ENCODE data around the gene DNM1. TPM values are rescaled to one million over a fixed set of nuclear protein-coding genes. Genes with fewer than 3 reads are reported as not detected.

The DNM1 gene
- total and polyA plus RNA-seq, 2 donors (not counting 3 experiments of a cell fraction or from before 2014, with no cell fraction given), result 0.59 to 2.9 TPM

DNA sequence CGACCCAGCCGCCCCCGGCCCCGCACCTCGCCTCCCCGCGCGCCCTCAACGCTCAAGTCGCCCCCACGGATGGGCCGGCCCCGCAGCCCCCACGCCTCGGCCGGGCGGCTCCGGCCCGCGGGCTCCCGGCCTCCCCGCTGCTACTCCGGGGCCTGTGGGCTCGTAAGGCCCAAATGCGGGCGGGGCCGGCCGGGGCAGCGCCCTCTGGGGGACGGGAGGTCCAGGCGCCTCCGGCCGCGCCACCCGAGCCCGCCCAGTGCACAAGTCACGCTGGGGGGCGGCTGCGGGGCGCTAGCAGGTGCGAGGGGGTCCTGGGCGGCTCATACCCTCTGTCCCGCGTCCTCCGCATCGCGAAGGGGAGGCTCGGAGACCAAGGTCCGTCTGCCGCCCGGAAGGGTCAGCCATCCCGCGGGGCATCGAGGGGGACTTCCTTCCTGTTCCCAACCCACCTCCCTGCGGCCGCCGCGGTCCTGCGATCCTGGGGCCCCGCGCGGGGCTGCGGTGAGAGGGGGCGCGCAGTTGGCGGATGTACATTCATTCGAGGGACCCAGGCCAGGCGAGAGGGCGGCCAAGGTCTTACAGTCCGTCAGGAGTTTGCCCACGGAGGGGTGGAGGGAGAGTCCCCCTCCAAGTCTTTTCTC lies 11.7 kb upstream of the DNM1 start, which contains the start of gene CIZ1:
Gene CIZ1, minus strand, starts transcription at position 167 of the 641 bp plus-strand sequence. CDS start 715 bp downstream, outside the sequence.
- H3K4me2 ChIP-seq (ENCODE audit: insufficient read depth, low read length), result peak within 1 kb of the TSS; percentile 57
- no peaks in the 10 kb centered on the region for H3K9me3 ChIP-seq (replicated peaks; ENCODE audit: control insufficient read depth, insufficient read depth, low read length)
- DNase-seq (ENCODE audit: low read depth, low spot score) (peak; percentile 76), FAIRE-seq (peak; percentile 74)
- peak within 1 kb of the TSS; percentile 82 for H3K9ac ChIP-seq (replicated peaks; ENCODE audit: extremely low read depth, insufficient read depth, low read length)
- BruUV-seq (replicated peaks), result no TSS peak
- H3K27me3 ChIP-seq (ENCODE audit: control insufficient read depth in 2 of 2, insufficient read depth in 2 of 2, low read length in 2 of 2), result no peaks in the 10 kb centered on the region
- peaks cover 7% of the 10 kb centered on the region in 2 experiments for H3K36me3 ChIP-seq (ENCODE audit: control insufficient read depth in 2 of 2, extremely low read depth in 1 of 2, insufficient read depth in 2 of 2, low read length in 2 of 2)
- H3K4me3 ChIP-seq (replicated peaks in 1 of 3; ENCODE audit: insufficient read depth in 1 of 3, low read depth in 1 of 3, low read length in 3 of 3), result peak within 1 kb of the TSS; percentile 70 to 89 (median 76)
- ChIA-PET POLR2A (no interaction called here), CTCF (interaction anchor here (1.0 to 1.9 kb wide), 11 partner anchors 9 to 170 kb away, joined by 3 to 6 read pairs (median 4); no protein-coding TSS in a partner anchor)
- peak within 1 kb of the TSS; percentile 97 for H2AFZ ChIP-seq (ENCODE audit: low read depth, low read length)
- no peaks in the 10 kb centered on the region for H4K20me1 ChIP-seq (replicated peaks; ENCODE audit: control insufficient read depth, extremely low read depth, insufficient read depth, low read length)
- H3K9me1 ChIP-seq (replicated peaks; ENCODE audit: control insufficient read depth, extremely low read depth, insufficient read depth, low read length), result no peaks in the 10 kb centered on the region
- H3K4me1 ChIP-seq (ENCODE audit: control insufficient read depth, extremely low read depth, insufficient read depth, low read length), result peaks cover 11% of the 10 kb centered on the region
- peak within 1 kb of the TSS; percentile 37 for H3K27ac ChIP-seq (ENCODE audit: insufficient read depth, low read depth, low read length)
- intact Hi-C loops (cut with micrococcal nuclease) (loop anchor here (1.0 to 2.0 kb wide), 2 partner anchors 8 to 31 kb away; partner anchors contain the start of gene BBLN), dilution Hi-C loops (cut with MboI; ENCODE audit: extremely low pct_ligation_motif_present, low sequenced_read_pairs) (no loop called here)
- peaks cover 17% of the 10 kb centered on the region for H3K79me2 ChIP-seq (ENCODE audit: control insufficient read depth, insufficient read depth, low read length)
- TF ChIP-seq, protein P1, sequence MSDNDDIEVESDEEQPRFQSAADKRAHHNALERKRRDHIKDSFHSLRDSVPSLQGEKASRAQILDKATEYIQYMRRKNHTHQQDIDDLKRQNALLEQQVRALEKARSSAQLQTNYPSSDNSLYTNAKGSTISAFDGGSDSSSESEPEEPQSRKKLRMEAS (IDR thresholded peaks at IDR 0.05; ENCODE audit: insufficient read depth, insufficient read length), result no peak
- TF ChIP-seq FOS (IDR thresholded peaks at IDR 0.05; ENCODE audit: borderline replicate concordance, insufficient read depth, low read length), result no peak
- peak; percentile 49 for TF ChIP-seq POLR2A (IDR thresholded peaks at IDR 0.05; ENCODE audit: low read depth, low read length)
- TF ChIP-seq MYC (IDR thresholded peaks at IDR 0.05; ENCODE audit: low read depth, low read length), result no peak
- no peak for TF ChIP-seq JUN (IDR thresholded peaks at IDR 0.05; ENCODE audit: borderline replicate concordance, insufficient read depth, insufficient read length, low read depth)
- TF ChIP-seq GATA2 (IDR thresholded peaks at IDR 0.05; ENCODE audit: insufficient read depth, insufficient read length, low read depth, low read length), result no peak
- TF ChIP-seq, protein P2, sequence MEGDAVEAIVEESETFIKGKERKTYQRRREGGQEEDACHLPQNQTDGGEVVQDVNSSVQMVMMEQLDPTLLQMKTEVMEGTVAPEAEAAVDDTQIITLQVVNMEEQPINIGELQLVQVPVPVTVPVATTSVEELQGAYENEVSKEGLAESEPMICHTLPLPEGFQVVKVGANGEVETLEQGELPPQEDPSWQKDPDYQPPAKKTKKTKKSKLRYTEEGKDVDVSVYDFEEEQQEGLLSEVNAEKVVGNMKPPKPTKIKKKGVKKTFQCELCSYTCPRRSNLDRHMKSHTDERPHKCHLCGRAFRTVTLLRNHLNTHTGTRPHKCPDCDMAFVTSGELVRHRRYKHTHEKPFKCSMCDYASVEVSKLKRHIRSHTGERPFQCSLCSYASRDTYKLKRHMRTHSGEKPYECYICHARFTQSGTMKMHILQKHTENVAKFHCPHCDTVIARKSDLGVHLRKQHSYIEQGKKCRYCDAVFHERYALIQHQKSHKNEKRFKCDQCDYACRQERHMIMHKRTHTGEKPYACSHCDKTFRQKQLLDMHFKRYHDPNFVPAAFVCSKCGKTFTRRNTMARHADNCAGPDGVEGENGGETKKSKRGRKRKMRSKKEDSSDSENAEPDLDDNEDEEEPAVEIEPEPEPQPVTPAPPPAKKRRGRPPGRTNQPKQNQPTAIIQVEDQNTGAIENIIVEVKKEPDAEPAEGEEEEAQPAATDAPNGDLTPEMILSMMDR (IDR thresholded peaks at IDR 0.05; ENCODE audit: extremely low read depth in 1 of 2, insufficient read depth in 1 of 2, low read depth in 1 of 2, low read length in 2 of 2), result peak; percentile 74 to 86
- TF ChIP-seq EZH2 (IDR thresholded peaks at IDR 0.05; ENCODE audit: borderline replicate concordance, low read depth, low read length, severe bottlenecking), result no peak
- peak; percentile 94 for TF ChIP-seq POLR2AphosphoS5 (IDR thresholded peaks at IDR 0.05; ENCODE audit: insufficient read depth, low read depth, low read length)
